Pancreas (tissue), 10 donors: ENCODE data around the gene SGMS1. TPM values are rescaled to one million over a fixed set of nuclear protein-coding genes. Genes with fewer than 3 reads are reported as not detected.

Experiments used
- ATAC-seq, 4 donors: fragments of 200-7000 bp; cut with Tn5 transposase; one replicate each; pipeline versions ENCODE4 v1.8.0 to v1.9.1; 2020; ENCODE audit warnings: mild to moderate bottlenecking in 4 of 4, moderate library complexity in 4 of 4
- DNase-seq, 6 donors: peaks; one replicate each; pipeline ENCODE4 v3.0.0-alpha.2; 2020
- FAIRE-seq: peaks from 2 replicates; lab custom pipeline; 2012; peaks lifted over from hg19 to GRCh38; lab: Jason Lieb, UNC
- H3K27ac ChIP-seq, 4 donors: fragments of 200-600 bp; sonication (generic); 1 replicate in 3 of 4; 2 replicates in 1 of 4; pipeline versions ENCODE4 v1.5.0 to v1.8.0; 2020
- H3K27me3 ChIP-seq, 4 donors: fragments of 200-600 bp; one replicate each; pipeline ENCODE4 v1.8.0; 2021
- H3K36me3 ChIP-seq, 3 donors: fragments of 200-600 bp; sonication (generic) in 1 of 3; one replicate each; pipeline versions ENCODE4 v1.5.0 to v1.8.0; 2020 to 2021
- H3K4me1 ChIP-seq, 3 donors: fragments of 200-600 bp; one replicate each; pipeline ENCODE4 v1.8.0; 2021
- H3K4me3 ChIP-seq, 4 donors: fragments of 200-600 bp; sonication (generic) in 2 of 4; one replicate each; pipeline versions ENCODE4 v1.5.0 to v1.8.0; 2020 to 2021
- H3K9me3 ChIP-seq, 4 donors: fragments of 200-600 bp; one replicate each; pipeline ENCODE4 v1.8.0; 2021
- WGBS, 2 donors: extraction: QIAGEN DNeasy Blood & Tissue Kit; methylation state at CpG; one replicate each; pipeline ENCODE4 v1.1.7; 2013; 5-methylcytosine and 5-hydroxymethylcytosine counted together
- intact Hi-C, 3 donors: fragments of 100-400 bp; cut with DNase I; formaldehyde crosslinking; loops; one replicate each; pipeline versions ENCODE4 v1.11.1 to v1.14.2; 2022
- polyA plus RNA-seq, 2 donors: library from polyadenylated mRNA; stranded (reverse); fragments of 200-250 nt; gene quantifications; one replicate each; pipeline ENCODE4 v1.2.3, GENCODE V29; 2013
- total RNA-seq, 6 donors: library from RNA; stranded (reverse); fragmentation: NEBNext Ultra II Directional in 4 of 6; extraction: Animal tissue kit (Norgen Biotek cat#: 25700) in 4 of 6; gene quantifications; one replicate each; pipeline versions ENCODE4 v1.2.1 to v1.2.4, GENCODE V29; 2021 to 2023
- TF ChIP-seq, protein P1 (sequence below), 4 donors: fragments of 200-600 bp; sonication (generic) in 3 of 4; IDR thresholded peaks; one replicate each; pipeline versions ENCODE4 v1.5.0 to v1.8.0; 2021; ENCODE audit warnings: antibody characterized with exemption in 4 of 4
- donor health status: healthy with polysubstance abuse.
- donor health status: DM: no; HTN: no; CAD: no; lungs with moderate emphysema.
- donor health status: DM: no; HTN: no; CAD: no.
- donor health status: control.
- donor health status: control.
- donor health status: Bipolar disorder and iron deficiency.
- donor health status: DM: yes; HTN: yes; CAD: no.
- donor health status: DM: no; HTN: no; CAD: no.
- donor health status: DM: no; HTN: no; CAD: no.
- donor health status: DM: yes; HTN: yes; CAD: no.

SGMS1 gene
- total and polyA plus RNA-seq, 8 donors: 4.8 to 21.6 (median 13.2) TPM

DNA sequence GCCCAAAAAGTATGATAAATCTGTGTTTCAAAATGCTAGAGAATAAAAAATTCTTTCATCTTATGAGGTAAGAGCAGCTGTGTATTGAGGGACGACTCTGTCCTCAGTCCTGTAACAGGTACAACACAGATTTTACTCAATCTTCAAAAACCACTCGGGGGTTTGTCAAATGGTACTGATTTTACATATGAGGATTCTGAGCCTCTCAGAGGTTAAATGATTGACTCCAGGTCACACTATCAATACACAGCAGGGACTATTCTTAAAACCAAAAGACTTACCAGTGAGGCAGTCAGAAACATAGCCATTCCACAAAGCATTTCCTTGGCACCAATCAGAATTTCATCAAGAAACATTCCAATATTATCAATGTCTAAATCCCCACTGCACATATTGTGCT lies 95.5 kb downstream of the SGMS1 start:
- H3K27ac ChIP-seq: no peak overlapping the region
- no peaks in the 10 kb centered on the region for H3K36me3 ChIP-seq
- TF ChIP-seq, protein P1, sequence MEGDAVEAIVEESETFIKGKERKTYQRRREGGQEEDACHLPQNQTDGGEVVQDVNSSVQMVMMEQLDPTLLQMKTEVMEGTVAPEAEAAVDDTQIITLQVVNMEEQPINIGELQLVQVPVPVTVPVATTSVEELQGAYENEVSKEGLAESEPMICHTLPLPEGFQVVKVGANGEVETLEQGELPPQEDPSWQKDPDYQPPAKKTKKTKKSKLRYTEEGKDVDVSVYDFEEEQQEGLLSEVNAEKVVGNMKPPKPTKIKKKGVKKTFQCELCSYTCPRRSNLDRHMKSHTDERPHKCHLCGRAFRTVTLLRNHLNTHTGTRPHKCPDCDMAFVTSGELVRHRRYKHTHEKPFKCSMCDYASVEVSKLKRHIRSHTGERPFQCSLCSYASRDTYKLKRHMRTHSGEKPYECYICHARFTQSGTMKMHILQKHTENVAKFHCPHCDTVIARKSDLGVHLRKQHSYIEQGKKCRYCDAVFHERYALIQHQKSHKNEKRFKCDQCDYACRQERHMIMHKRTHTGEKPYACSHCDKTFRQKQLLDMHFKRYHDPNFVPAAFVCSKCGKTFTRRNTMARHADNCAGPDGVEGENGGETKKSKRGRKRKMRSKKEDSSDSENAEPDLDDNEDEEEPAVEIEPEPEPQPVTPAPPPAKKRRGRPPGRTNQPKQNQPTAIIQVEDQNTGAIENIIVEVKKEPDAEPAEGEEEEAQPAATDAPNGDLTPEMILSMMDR (IDR thresholded peaks at IDR 0.05): no peak
- no peak overlapping the region for H3K4me3 ChIP-seq
- DNase-seq: no peak
- 83 to 90% methylated on average over 2 of the region's 2 CpGs for WGBS, 2 donors
- ATAC-seq: no peak
- H3K9me3 ChIP-seq: no peaks in the 10 kb centered on the region
- intact Hi-C loops: no loop called here
- FAIRE-seq: no peak
- no peaks in the 10 kb centered on the region for H3K27me3 ChIP-seq
- H3K4me1 ChIP-seq: peaks cover 0 to 4% (median 0%) of the 10 kb centered on the region in 3 donors

DNA sequence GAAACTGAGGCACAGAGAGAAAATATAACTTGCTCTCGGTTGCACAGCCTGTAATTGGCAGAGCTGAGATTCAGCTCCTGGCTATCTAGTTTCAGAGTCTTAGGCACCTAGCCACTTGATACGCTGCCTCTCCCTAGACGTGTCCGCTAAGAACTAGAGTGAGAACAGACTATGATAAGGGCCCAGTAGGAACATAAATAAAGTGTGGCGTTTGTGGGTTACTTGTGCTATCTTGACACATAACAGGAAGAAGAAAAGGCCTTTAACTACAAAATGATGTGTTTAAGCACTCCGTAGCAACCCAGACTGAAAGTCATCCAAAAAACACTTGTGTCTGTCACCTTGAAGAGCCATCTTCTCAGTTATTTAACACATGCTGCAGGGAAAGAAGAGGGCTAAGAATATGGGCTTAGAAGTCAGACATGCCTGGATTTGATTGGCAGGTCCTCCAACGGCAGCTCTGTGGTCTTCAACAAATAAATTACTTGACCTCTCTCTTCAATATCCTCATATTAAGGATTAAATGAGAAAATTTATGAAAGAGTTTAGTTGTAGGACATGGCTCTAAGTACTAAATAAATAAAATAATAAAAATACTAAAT lies 96.2 kb downstream of the SGMS1 start:
- Histone ChIP-seq H3K27ac (no peak overlapping the region), H3K9me3 (no peaks in the 10 kb centered on the region), H3K36me3 (no peaks in the 10 kb centered on the region), H3K27me3 (no peaks in the 10 kb centered on the region), H3K4me3 (no peak overlapping the region), H3K4me1 (peaks cover 0 to 4% (median 0%) of the 10 kb centered on the region in 3 donors)
- DNase-seq (no peak), FAIRE-seq (no peak), ATAC-seq (peak in 3 of 4 donors; percentile 31 to 44 (median 32))
- intact Hi-C loops: no loop called here
- WGBS, 2 donors: 46 to 48% methylated on average over 7 of the region's 7 CpGs
- TF ChIP-seq, protein P1 (IDR thresholded peaks at IDR 0.05): no peak

DNA sequence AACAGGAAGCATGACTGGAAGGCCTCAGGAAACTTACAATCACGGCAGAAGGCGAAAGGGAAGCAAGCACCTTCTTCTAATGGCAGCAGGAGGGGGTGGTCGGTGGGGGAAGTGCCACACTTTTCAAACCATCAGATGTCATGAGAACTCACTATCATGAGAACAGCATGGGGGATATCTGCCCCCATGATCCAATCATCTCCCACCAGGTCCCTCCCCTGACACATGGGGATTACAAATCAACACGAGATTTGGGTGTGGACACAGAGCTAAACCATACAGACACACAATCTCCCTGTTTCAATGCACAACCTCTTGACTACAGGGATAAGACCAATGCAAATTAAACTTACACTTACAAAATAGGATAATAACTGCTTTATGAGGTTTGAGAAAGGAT lies 97.6 kb downstream of the SGMS1 start:
- 93 to 98% methylated on average over 4 of the region's 4 CpGs for WGBS, 2 donors
- ATAC-seq (no peak), DNase-seq (no peak), FAIRE-seq (no peak)
- Histone ChIP-seq H3K4me1 (peaks cover 0 to 4% (median 0%) of the 10 kb centered on the region in 3 donors), H3K9me3 (no peaks in the 10 kb centered on the region), H3K36me3 (no peaks in the 10 kb centered on the region), H3K4me3 (no peak overlapping the region), H3K27ac (no peak overlapping the region), H3K27me3 (no peaks in the 10 kb centered on the region)
- intact Hi-C loops: no loop called here
- TF ChIP-seq, protein P1 (IDR thresholded peaks at IDR 0.05): no peak

DNA sequence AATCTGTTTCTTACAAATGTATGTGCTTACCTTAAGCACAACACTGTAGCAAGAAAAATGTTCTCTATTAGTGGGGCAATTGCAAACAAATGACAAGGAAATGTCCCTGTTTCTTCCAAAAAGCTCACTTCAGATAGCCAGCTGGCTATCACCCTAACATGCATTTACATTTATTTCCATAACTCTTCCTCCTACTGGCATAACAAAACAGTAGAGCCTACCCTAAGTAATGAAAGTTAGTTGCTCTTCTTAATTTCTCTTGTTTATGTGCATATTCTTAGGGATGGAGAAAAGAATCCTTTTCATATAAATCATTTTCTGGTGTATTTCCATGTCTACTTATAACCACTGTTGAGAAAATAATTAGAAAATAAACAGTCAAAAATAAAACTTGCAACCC lies 100.4 kb downstream of the SGMS1 start:
- FAIRE-seq (no peak), DNase-seq (no peak), ATAC-seq (no peak)
- Histone ChIP-seq H3K4me3 (no peak overlapping the region), H3K36me3 (no peaks in the 10 kb centered on the region), H3K9me3 (no peaks in the 10 kb centered on the region), H3K4me1 (peaks cover 0 to 4% (median 0%) of the 10 kb centered on the region in 3 donors), H3K27me3 (no peaks in the 10 kb centered on the region), H3K27ac (no peak overlapping the region)
- TF ChIP-seq, protein P1 (IDR thresholded peaks at IDR 0.05): no peak
- intact Hi-C loops: no loop called here

DNA sequence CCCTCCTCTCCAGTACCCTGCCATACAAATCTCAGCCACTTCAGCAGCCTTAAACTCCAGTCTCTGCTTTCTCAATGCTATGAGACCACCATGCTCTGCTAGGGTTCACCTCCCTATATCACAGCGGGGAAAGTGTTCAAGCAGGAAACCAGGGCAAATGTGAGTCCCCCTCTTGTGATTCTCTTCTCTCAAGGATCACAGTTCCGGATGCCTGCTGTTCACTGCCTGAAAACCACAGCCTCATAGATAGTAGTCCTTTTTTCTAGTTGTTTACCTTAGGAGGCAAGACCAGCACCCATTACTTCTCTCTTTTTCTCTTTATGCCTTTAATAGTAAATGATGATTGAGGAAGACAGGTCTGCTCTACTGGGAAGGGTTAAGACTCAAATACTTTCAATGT lies 100.8 kb downstream of the SGMS1 start:
- 88 to 91% methylated on average over 2 of the region's 2 CpGs for WGBS, 2 donors
- DNase-seq (no peak), FAIRE-seq (no peak), ATAC-seq (no peak)
- TF ChIP-seq, protein P1 (IDR thresholded peaks at IDR 0.05): no peak
- intact Hi-C loops: no loop called here
- no peaks in the 10 kb centered on the region for H3K36me3 ChIP-seq
- H3K9me3 ChIP-seq: no peaks in the 10 kb centered on the region
- H3K27ac ChIP-seq: no peak overlapping the region
- H3K4me3 ChIP-seq: no peak overlapping the region
- H3K4me1 ChIP-seq: peaks cover 0 to 3% (median 0%) of the 10 kb centered on the region in 3 donors
- H3K27me3 ChIP-seq: no peaks in the 10 kb centered on the region
